Measurements from ENCODE around the gene DDB1. TPM values are rescaled to one million over a fixed set of nuclear protein-coding genes. Genes with fewer than 3 reads are reported as not detected.

DDB1 gene
- total and polyA plus RNA-seq, 9 of the 15 experiments (the other 6 are each of a cell fraction or from before 2014, with no cell fraction given) = 172 to 361 (median 266) TPM

DNA sequence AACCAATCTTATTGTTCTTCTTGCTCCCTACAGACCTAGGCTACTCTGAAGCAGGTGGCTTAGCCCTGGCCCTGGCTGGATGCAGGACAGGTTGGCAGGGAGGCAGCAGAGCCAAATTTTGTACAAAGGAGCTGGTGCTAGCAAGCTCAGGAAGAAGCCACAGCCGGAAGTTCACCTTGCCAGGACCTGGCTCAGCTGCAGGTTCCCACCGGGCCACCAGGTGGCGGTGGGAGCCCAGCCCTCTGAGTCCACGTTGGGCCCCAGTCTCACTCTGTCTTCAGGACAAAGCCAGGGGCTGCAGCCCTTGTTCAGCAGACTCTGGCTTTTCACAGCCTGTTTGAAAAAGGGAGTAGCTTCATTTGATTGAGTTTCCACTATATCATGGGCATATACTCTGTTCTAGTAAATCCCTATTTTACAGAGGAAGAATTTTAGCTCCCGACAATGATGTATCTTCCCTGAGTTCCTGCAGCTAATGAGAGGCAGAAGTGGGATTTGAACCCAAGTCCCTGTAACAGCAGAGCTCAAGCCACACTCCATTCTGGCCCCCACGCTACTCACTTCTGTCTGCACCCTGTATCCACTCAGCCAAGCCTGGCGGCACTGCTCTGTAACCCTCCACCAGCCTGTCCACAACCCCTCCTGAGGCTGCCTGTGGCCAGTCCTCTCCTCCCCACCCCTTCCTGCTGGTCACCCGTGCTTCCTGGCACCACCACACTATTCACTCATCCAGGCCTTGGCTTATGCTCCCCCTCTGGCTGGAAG is 3.4 kb upstream of the DDB1 start (continued):
- TF ChIP-seq MYNN (IDR thresholded peaks at IDR 0.05) (peak; percentile 51; the same call in 1 of the 2 replicates), MYNN (CRISPR knock-in tag; IDR thresholded peaks at IDR 0.05) (no peak), ATF1 (CRISPR knock-in tag; IDR thresholded peaks at IDR 0.05) (no peak), ATF1 (tag; IDR thresholded peaks at IDR 0.05) (no peak), TEAD4 (IDR thresholded peaks at IDR 0.05; ENCODE audit: low read length) (no peak), TEAD4 (CRISPR knock-in tag; IDR thresholded peaks at IDR 0.05; ENCODE audit: borderline replicate concordance) (no peak), ETV1 (tag; conservative IDR thresholded peaks at IDR 0.05; ENCODE audit: low read depth) (peak; percentile 92), GABPA (tag; conservative IDR thresholded peaks at IDR 0.05; ENCODE audit: low read depth) (peak; percentile 77), TAL1 (IDR thresholded peaks at IDR 0.05) (no peak)
- TF ChIP-seq, protein P1, sequence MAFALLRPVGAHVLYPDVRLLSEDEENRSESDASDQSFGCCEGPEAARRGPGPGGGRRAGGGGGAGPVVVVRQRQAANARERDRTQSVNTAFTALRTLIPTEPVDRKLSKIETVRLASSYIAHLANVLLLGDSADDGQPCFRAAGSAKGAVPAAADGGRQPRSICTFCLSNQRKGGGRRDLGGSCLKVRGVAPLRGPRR (CRISPR knock-in tag; IDR thresholded peaks at IDR 0.05) = no peak
- TF ChIP-seq, protein P2, sequence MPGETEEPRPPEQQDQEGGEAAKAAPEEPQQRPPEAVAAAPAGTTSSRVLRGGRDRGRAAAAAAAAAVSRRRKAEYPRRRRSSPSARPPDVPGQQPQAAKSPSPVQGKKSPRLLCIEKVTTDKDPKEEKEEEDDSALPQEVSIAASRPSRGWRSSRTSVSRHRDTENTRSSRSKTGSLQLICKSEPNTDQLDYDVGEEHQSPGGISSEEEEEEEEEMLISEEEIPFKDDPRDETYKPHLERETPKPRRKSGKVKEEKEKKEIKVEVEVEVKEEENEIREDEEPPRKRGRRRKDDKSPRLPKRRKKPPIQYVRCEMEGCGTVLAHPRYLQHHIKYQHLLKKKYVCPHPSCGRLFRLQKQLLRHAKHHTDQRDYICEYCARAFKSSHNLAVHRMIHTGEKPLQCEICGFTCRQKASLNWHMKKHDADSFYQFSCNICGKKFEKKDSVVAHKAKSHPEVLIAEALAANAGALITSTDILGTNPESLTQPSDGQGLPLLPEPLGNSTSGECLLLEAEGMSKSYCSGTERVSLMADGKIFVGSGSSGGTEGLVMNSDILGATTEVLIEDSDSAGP (CRISPR knock-in tag; IDR thresholded peaks at IDR 0.05) = no peak
